Epithelial cell of prostate (primary cell): ENCODE data around the gene SPAG6.
"Not testable (repeated sequence)": the region's sequence is repeated elsewhere in the genome, so short reads cannot be mapped to it uniquely, and the experiment has no call there.

Experiments
- DNase-seq: peaks from one replicate; pipeline ENCODE4 v3.0.0-alpha.2; 2011; ENCODE audit warnings: low read depth, low spot score
- H3K27ac ChIP-seq: fragments of 450-650 bp; 2 replicates; pipeline ENCODE4 v1.5.1; 2017; ENCODE audit warnings: mild to moderate bottlenecking

The SPAG6 gene

DNA sequence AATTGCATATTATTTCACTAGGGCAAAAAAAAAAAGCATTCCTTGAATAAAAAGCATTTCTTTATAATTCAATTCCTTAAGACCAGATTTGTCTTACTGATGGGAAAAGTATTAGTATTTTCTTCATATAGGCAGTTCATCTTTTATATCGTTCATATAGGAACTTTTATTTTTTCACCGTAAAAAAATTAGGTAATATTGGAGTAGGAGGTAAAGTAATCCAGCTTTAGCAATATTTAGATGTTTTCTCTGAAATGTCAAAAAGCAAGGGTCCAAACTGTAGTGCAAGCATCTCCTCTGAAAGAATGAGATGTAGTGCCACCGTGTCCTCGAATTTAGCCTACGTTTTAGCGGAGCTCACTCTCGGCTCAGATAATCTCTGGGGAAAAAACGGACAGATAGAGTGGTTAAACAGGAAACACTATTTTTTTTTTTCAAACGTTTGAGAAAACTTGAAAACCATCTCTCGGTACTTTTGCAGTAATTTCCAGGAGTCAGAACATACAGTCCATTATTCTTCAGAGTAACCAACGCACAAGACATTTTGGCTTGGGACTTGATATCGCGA lies 5.5 kb upstream of the SPAG6 start:
- peak overlapping the region; percentile 79 for H3K27ac ChIP-seq
- DNase-seq = no peak

DNA sequence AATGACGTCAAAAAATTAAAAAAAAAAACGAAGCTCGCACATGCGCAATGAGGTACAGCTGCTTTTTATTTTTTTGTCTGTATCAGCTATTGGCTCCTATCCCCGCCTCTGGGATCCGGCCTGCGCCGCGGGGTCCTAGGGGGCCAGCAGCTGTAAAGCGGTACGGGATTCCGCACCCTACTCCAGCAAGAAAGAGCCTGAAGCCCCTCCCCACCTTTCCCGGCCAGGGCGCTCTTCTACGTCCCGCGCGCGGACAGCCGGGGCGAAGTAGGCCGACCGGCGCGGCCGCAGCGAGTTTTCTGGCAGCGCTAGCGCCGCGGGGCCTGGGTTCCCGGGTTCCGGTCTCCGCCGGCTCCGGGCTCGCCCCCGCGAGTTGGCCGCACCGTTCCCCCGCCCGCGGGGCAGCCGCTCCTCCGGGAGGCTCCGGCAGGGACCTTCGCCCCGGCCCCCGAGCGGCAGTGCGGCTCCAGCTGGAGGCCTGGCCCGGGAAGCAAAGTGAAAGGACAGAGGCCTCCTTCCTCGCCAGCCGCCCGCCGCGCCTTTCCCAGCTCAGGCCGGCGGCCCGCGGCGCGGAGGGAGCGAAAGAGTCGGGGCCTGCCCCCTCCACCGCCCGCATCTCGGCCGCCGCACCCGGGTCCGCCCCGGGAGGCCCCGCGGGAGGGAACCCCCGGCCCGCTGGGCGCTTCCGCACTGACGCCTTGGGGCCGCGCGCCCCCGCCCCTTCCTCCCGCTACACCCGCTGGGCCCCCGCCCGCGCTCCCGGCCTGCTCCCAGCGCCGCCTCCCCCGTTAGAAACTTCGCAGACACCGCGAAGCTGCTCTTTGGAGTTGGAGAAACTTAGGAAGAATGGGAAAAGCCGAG lies 4.7 kb upstream of the SPAG6 start:
- H3K27ac ChIP-seq = peak overlapping the region; percentile 79
- DNase-seq = no peak

DNA sequence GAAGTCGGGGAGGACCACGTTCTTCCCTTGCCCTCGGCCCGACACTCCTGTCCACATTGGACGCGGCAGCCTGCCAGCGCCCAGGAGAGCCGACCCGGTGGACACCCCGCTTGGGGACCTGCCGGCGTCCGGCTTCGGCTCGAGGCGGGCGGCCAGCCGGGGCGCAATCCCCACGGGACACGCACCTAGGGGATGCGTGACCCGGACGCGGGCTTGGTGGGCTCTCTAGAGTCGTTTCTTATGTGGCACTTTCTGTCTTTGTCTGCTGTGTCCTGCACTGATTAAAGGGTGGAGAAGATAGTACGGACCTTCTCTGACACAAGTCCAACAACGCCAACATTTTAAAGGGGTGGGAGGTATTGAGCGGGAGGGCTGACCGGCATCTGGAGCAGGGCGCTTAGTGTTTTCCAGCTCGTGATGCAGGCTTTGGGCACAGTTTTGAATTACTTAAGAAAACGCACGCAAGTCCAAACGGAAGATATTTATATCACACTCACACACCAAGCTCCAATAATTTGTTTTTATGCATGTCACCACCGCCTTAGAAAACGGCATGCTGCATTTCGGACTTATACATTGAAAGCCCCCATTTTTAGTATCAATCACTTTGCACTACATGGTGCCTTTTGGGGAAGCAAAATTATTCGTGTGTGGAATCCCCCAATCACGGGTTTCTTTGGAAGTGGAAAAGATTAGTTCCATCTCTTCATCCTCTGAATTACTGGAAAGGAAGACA lies 3.9 kb upstream of the SPAG6 start:
- peak overlapping the region; percentile 79 for H3K27ac ChIP-seq
- DNase-seq = no peak

DNA sequence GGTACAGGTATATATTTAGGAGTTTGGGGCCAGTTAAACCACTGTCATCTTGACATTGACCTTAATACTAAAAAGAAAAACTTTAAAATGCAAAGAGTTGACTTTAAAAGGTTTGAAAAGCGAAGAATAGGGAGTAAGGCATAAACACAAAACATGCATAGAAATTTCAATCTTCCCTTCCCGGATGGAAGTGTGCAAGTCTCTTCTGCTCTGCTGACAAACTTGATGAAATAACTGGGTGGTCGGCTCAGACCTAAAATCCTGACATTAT lies 3.4 kb upstream of the SPAG6 start:
- no peak overlapping the region for H3K27ac ChIP-seq
- no peak for DNase-seq

DNA sequence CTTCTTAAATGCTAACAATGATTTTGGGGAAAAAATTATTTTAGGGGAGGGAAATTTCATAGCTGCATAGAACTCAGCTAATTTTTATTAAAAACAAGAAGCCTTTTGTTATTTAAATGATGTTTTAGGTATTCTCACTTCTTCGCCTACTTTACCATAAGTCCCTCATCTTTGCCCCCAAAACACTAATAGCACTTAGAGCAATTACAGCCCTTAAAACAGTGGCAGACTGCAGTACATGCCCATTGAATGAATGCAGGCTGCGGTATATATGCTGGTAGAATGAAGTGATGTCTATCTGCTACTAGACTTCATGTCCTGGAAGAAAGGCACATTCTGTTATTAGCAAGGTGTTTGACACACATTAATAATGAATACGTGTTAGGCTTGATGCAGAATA lies 2.9 kb upstream of the SPAG6 start:
- no peak for DNase-seq
- no peak overlapping the region for H3K27ac ChIP-seq

DNA sequence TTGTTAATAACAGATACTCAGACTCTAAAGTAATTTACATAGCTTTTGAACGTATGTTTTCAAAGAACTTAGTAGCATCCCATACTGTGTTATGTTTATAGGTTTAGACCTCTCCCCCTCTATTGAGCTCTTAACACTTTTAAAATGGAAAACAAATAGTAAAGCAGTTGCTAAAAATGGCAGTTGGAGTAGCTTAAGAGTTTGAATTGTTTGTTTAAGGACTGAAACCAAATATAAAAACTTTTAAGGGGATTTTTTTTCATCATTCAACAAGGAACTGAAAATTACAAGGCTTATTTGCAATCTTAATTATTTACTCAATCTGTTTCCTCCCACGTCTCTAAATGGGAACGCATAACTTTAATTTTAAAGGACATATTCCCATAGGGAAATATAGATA lies 1.6 kb upstream of the SPAG6 start:
- no peak overlapping the region for H3K27ac ChIP-seq
- no peak for DNase-seq

DNA sequence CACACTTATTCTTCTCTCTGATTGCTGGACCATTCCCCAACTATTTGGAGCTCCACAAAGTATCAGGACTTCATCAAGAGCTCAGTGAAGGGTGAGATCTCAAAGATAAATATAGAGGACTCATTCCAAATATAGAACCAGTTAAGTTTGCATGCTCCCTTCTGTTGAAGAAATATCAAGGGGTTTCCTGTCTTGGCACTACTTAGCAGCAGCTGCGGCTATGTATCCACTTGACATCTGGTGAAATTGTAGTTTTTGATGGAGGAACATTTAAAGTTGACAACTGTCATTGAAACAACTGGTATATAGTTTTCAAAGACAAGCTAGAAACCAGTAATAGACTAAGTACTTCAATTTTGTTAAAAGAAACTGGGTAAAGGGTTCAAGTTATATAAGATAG lies 1.0 kb upstream of the SPAG6 start:
- no peak for DNase-seq
- H3K27ac ChIP-seq = no peak overlapping the region

DNA sequence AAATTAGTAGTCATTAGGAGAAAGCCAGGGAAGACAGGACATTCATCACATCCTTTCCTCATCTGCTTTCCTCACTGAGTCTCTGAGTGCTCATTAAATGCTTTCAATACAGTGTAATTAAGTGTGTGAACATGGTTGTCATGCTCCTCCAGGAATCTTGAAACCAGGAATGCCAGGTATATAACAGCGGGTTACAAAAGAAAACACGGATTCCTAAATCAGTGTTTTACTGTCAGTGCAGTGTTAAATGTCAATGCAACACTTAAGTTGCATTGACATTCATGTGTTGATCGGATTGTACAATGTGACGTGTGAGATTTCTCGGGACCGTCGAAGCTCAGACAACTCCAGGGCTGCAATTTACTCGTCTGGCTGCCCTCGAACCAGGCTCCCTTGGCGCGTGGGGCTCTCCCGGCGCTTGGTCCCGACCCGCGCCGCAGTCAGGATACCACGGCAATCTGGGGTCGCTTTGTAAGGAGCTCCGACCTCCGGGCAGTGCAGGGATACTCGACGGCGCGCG lies 455 bp upstream of the SPAG6 start:
- no peak for DNase-seq
- no peak overlapping the region for H3K27ac ChIP-seq

DNA sequence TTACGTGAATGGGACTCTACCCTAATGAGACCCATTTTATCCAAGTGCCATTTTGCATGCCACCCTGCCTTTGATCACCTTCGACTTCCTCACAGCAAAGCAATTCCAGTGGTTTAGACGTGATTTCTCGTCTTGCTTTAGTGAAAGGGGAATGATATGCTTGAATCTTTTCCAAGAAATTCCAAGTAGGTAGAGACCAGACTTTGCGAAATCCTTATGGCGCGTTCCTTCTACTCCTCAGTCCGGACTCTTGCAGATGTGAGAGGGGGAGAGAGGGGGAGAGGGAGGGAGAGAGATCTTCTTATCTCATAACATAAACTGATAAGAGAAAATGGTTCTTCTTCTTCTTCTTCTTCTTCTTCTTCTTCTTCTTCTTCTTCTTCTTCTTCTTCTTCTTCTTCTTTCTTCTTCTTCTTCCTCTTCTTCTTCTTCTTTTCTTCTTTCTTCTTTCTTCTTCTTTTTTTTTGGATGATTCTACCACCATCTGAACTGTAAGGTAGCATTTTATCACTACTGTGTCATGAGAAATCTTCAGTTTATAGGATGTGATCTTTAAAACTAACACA lies 883 bp downstream of the SPAG6 start:
- H3K27ac ChIP-seq = no peak overlapping the region
- no peak for DNase-seq

DNA sequence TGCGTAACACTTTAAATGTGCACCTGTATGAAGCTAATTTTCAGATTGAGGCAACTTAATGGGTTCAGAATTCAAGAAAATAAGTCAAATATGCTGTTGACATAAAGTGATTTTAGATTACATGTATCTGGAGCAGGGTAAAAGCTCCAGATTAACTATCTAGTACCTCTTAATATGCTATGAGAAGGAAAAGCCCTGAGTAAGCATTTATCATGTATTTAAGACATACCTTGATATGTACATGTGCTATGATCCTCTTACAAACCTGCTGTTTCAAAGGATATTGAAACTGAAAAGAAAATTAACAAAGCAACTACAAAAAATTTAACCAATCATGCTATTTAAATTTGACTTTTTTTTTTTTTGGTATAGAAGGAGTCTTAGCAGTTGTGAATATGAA lies 4.5 kb downstream of the SPAG6 start:
- H3K27ac ChIP-seq = no peak overlapping the region
- DNase-seq = no peak

DNA sequence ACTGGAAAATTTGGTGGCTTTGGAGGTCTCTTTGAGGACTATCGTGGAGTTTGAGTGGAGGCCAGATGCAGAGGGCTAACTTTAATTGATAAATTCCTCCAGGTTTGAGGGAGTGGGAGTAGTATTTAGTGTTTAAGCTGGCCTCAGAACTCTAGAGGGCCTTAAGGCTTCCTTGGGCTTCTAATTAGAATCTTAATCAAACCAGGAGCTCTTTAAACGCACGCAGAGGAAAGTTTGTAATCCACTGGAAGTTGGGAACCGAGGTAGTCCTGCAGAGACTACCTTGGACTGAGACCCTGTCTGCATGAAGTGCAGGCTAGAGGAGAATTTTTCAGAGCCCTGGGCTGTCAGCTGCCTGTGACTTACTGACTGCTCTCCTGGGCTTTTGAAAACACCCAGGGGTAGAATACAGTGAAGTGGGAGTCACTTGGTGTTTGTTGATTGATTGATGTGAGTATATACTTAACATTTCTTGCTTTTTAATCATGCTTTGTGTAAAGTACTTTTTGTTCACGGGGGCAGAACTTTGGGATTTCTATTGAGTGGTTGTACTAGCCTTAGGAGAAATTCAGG lies 5.9 kb downstream of the SPAG6 start:
- H3K27ac ChIP-seq = no peak overlapping the region
- no peak for DNase-seq

DNA sequence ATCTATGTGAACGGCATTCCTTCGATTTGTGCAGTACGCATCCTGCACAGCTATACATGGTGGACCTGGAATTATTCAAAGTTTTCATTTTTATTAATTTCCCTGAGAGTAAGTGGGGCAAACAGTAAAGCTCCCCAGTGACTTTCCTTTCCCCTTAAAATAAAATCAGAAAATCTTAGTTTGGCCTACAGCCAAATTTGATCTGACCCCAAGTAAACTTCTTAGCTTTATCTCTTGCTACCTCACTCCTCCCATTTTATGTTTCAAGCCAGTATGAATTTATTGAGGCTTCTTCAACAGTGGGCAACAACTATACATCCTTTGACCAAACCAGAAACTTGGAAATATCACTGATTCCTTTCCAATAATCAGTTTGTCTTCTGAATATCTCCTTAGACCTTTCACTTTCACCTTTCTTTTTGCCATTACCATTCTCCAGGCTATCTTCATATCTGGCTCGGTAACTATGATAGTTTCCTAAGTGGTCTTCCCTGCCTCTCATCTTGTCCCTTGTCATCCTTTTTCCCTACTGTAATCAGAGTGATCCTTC lies 11.1 kb downstream of the SPAG6 start:
- no peak overlapping the region for H3K27ac ChIP-seq

DNA sequence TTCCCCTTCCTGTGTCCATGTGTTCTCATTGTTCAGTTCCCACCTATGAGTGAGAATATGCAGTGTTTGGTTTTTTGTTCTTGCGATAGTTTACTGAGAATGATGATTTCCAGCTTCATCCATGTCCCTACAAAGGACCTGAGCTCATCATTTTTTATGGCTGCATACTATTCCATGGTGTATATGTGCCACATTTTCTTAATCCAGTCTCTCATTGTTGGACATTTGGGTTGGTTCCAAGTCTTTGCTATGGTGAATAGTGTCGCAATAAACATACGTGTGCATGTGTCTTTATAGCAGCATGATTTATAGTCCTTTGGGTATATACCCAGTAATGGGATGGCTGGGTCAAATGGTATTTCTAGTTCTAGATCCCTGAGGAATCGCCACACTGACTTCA lies 12.5 kb downstream of the SPAG6 start:
- not testable (repeated sequence) for DNase-seq, H3K27ac ChIP-seq

More for the DNA sequence above, 11.1 kb downstream of the SPAG6 start:
- no peak for DNase-seq

DNA sequence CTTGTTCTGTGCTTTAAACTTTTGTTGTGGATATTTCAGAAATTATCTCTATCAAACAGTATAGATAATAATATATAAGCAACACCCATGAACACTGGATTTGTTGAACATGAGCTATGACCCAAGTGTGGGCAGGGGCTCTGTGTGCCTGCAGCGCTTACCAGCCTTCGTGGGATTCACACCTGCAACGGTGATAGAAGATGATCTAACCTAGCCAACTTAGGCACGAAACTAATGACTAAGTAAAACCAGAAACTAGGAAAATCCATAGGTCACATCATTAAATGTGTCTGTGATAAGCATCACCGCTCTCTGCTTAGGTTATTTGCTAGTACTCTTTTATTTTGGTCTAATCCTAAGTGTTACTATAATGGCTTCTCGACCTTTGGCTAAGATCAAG lies 18.0 kb downstream of the SPAG6 start:
- DNase-seq = no peak

DNA sequence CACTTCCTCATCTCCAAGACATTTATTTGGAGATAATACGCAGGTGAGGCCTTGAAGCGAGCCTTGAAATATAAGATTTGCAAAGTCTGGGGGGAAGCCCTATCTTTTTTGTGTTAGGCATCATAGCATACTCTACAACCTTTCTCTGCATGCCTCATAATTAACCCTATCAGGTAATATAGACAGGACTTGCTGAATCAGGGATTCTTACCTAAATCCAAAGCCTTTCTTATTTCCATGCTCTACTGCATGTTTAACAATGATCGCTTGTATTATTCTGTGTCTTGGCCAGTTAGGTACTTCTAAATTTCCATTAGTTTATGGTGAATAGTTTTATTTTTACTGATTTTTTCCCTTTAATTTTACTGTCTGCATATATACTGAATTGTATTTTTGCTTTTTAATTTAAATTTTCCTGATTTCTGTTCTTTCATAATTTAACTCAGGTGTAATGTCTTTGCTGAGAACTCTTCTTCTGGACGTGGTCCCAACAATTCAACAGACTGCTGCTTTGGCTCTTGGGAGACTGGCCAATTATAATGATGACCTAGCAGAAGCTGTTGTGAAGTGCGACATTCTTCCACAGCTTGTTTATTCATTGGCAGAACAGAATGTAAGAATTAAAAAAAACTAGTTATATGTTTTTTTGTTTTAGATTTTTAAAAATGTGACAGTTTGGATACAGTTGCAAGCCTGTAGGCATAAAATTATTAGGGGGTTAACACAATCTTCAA lies 19.3 kb downstream of the SPAG6 start:
- no peak for DNase-seq
- H3K27ac ChIP-seq = no peak overlapping the region

More for the DNA sequence above, 18.0 kb downstream of the SPAG6 start:
- H3K27ac ChIP-seq = no peak overlapping the region

DNA sequence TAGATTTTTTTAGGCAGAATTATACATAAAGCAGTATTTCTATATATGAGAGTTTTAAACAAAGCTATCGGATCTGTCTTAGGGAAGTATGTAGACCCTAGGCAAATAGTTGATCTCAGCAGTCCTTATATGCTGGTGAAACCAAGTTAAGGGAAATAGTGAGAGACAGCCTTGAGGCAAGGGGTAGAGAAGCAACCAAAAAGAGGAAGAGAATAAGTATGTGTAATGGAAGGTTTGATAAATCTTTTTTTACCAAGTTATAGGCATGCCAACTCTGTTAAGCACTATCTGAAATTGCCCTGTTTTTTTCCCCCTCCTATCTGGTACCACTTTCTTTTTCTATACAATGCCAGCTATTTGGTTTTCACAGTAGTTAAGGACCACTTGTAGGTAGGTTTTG lies 19.9 kb downstream of the SPAG6 start:
- DNase-seq = no peak
- no peak overlapping the region for H3K27ac ChIP-seq

DNA sequence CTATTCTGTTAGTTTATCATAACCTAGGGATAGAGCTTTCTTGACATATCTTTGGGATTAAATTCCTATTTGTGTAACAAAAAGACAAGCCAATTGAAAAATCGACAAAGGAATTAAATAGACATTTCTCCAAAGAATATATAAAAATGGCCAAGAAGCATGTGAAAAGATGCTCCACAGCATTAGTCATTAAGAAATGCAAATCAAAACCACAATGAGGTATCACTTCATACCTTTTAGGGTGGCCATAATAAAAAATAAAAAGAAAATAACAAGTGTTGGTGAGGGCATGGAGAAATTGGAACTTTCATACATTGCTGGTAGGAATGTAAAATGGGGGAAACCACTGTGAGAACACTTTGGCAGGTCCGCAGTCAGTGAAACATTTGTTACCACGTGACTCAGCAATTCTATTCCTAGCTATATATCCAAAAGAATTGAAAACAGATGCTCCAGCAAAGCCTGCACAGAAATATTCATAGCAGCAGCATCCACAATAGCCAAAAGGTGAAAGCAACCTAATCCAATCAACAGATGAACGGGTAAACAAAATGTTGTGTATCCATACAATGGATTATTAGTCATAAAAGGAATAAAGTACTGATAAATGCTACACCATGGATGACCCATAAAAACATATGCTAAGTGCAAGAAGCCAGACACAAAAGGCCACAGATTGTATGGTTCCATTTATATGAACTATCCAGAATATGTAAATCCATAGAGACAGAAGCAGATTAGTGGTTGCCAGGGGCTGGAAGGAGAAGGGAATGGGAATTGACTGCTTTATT lies 20.5 kb downstream of the SPAG6 start:
- DNase-seq = no peak
- H3K27ac ChIP-seq = no peak overlapping the region

DNA sequence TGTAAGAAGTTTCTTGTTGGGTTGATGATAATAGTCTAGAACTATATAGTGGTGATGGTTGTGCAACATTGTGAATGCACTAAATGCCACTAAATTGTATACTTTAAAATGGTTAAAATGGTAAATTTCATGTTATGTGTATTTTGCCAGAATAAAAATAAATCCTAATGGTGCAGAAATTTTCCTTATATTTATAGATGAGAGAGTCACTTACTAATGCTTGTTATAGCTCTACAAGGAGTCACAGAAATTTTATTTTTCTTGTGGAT lies 21.1 kb downstream of the SPAG6 start:
- no peak for DNase-seq

DNA sequence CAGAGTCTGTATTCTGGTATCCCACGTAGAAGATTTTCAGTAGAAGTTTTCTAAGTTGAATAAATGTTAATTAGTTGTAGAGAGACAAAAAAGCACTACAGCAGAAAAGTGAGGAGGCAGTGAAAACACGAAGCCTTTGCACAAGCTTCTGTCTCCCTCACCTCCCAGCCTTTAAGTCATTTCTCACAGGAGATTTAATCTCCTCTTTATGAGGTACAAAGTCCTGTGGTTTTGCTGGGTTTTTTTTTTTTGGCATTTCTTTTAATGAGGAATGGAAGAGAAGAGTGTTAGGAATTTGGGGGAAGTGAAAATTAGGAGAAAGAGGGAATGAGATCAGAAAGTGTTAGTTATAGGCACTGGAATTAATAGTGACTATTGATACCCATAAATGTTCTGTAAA lies 21.5 kb downstream of the SPAG6 start:
- no peak for DNase-seq
- H3K27ac ChIP-seq = no peak overlapping the region

More for the DNA sequence above, 21.1 kb downstream of the SPAG6 start:
- no peak overlapping the region for H3K27ac ChIP-seq
